Fibroblast of villous mesenchyme (primary cell): ENCODE results near the gene SLC4A8. TPM values are rescaled to one million over a fixed set of nuclear protein-coding genes. Genes with fewer than 3 reads are reported as not detected.

Experiments used
- DNase-seq: peaks from one replicate; pipeline ENCODE4 v3.0.0-alpha.2; 2010; ENCODE audit warnings: low read depth
- H3K4me3 ChIP-seq: 2 replicates; pipeline ENCODE4 v1.5.1; 2011; ENCODE audit warnings: low read depth, mild to moderate bottlenecking, low read length
- total RNA-seq: library from RNA; depleted of rRNA; stranded (reverse); fragments of >200 nt; gene quantifications from 2 replicates; pipeline ENCODE4 v1.2.3, GENCODE V29; 2012
- TF ChIP-seq, protein P1 (sequence below): IDR thresholded peaks from 2 replicates; pipeline ENCODE4 v1.5.1; 2012; ENCODE audit warnings: low read depth, mild to moderate bottlenecking, low read length; ENCODE audit not compliant: insufficient read depth

Gene SLC4A8
- total RNA-seq, 1 donor, result 6.9 TPM

GRCh38 chr12:51390457-51390856, 34.2 kb upstream of the SLC4A8 start:
- TF ChIP-seq, protein P1, sequence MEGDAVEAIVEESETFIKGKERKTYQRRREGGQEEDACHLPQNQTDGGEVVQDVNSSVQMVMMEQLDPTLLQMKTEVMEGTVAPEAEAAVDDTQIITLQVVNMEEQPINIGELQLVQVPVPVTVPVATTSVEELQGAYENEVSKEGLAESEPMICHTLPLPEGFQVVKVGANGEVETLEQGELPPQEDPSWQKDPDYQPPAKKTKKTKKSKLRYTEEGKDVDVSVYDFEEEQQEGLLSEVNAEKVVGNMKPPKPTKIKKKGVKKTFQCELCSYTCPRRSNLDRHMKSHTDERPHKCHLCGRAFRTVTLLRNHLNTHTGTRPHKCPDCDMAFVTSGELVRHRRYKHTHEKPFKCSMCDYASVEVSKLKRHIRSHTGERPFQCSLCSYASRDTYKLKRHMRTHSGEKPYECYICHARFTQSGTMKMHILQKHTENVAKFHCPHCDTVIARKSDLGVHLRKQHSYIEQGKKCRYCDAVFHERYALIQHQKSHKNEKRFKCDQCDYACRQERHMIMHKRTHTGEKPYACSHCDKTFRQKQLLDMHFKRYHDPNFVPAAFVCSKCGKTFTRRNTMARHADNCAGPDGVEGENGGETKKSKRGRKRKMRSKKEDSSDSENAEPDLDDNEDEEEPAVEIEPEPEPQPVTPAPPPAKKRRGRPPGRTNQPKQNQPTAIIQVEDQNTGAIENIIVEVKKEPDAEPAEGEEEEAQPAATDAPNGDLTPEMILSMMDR, result no peak
- no peak for DNase-seq
- no peak overlapping the region for H3K4me3 ChIP-seq

DNA sequence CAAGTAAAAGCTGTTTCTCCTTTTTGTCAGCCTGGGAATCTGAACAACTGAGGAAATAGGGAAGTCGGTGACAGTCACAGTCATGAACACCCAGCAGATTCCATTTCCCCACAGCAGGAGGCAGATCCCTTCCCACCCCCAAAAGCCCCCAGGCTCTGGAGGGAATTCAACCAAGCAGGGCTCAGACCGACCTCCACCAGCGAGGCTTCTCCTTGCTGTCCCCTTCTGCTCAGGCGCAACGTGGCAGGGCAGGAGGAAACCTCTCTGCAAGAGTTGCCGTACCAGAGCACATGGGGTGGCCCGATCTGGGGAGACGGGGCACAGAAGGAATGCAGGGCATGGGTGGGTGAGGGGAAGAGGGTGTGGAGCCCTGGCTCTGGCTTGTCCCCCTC, 33.7 kb upstream of the SLC4A8 start:
- H3K4me3 ChIP-seq, result peak overlapping the region; percentile 62
- no peak for DNase-seq
- TF ChIP-seq, protein P1, result no peak

GRCh38 chr12:51391283-51392123, 33.1 kb upstream of the SLC4A8 start, which contains the start of gene GALNT6:
Gene GALNT6 (minus strand): TSS chr12:51391406. CDS start chr12:51379781, 11,625 bp downstream.
- DNase-seq, result no peak
- TF ChIP-seq, protein P1, result no peak
- peak within 1 kb of the TSS; percentile 62 for H3K4me3 ChIP-seq

GRCh38 chr12:51392556-51393237, 31.9 kb upstream of the SLC4A8 start:
- peak overlapping the region; percentile 18 for H3K4me3 ChIP-seq
- no peak for DNase-seq
- TF ChIP-seq, protein P1, result no peak

DNA sequence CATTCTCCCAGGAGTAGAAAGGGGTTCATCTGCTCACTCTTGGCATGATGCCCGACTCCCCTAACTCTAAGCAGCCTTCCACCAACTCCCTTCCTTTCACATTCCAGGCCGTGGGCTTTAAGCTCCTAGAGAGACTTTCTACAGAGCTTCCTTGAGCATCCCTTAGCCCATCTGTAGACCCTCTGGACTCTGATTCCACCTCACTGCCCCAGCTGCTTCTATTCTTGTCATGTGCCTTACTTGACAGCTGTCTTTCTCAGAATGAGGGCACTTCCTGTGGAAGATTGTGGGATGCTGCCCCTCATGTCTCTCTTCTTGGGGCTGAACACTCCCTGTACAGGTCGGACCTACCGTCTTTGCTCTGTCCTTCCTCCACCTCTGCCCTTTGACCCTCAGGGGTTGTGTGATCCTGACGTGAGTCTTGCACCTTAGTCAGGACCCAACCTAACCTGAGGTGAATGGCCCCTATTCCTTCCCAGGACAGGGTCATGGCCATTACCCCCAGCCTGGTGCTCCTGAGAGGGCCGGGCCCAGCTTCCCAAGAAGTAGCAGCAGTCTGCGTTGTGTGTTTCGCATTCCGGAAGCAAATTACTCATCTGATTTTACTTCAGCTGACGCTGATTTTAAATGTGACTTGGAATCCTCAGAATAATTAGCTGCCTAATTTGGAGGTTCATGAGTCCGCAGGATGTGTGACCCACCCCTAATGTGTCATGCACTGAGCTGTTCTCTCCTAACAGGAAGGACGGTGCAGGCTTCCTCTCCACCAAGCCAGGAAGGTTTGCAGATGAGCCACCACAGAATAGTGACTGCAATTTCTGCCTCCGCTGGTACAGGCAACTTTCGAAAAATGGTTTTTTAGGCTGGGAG, 30.7 kb upstream of the SLC4A8 start:
- TF ChIP-seq, protein P1, result no peak
- no peak overlapping the region for H3K4me3 ChIP-seq
- peak; percentile 71 for DNase-seq
